Keratinocyte (primary cell): ENCODE results near the gene OR1E2. TPM values are rescaled to one million over a fixed set of nuclear protein-coding genes. Genes with fewer than 3 reads are reported as not detected.
"Not testable (repeated sequence)": the region's sequence is repeated elsewhere in the genome, so short reads cannot be mapped to it uniquely, and the experiment has no call there.

Source experiments
- DNase-seq: peaks from one replicate; pipeline ENCODE4 v3.0.0-alpha.2; 2011; ENCODE audit warnings: low read depth, missing footprints, low spot score
- FAIRE-seq: peaks from 2 replicates; lab custom pipeline; 2011; peaks lifted over from hg19 to GRCh38; lab: Jason Lieb, UNC
- H2AFZ ChIP-seq: 2 replicates; pipeline ENCODE4 v1.6.0; 2012; ENCODE audit warnings: low read length, control low read depth, inconsistent platforms; ENCODE audit not compliant: control insufficient read depth
- H3K27ac ChIP-seq: 2 replicates; pipeline ENCODE4 v1.5.1; 2011; ENCODE audit warnings: low read length; ENCODE audit not compliant: control insufficient read depth, insufficient read depth
- H3K27me3 ChIP-seq: 3 replicates; pipeline ENCODE4 v1.6.0; 2011; ENCODE audit warnings: low read length; ENCODE audit not compliant: control insufficient read depth, insufficient read depth; ENCODE audit errors: extremely low read depth
- H3K36me3 ChIP-seq, 2 experiments: 2 replicates in 1 of 2; 3 replicates in 1 of 2; pipeline ENCODE4 v1.5.1; 2011; ENCODE audit warnings: low read length in 2 of 2, mild to moderate bottlenecking in 1 of 2; ENCODE audit not compliant: control insufficient read depth in 2 of 2, insufficient read depth in 2 of 2; ENCODE audit errors: extremely low read depth in 1 of 2
- H3K4me1 ChIP-seq: 3 replicates; pipeline ENCODE4 v1.5.1; 2011; ENCODE audit warnings: low read length; ENCODE audit not compliant: control insufficient read depth, insufficient read depth; ENCODE audit errors: extremely low read depth
- H3K4me2 ChIP-seq: 3 replicates; pipeline ENCODE4 v1.6.0; 2011; ENCODE audit warnings: low read depth, low read length; ENCODE audit not compliant: control insufficient read depth, insufficient read depth; ENCODE audit errors: extremely low read depth
- H3K4me3 ChIP-seq, 3 experiments: fragments of 200-600 bp in 1 of 3; sonication (generic) in 1 of 3; 2 replicates in 2 of 3; 3 replicates in 1 of 3; pipeline ENCODE4 v1.5.1; 2011 to 2016; ENCODE audit warnings: low read length in 3 of 3, mild to moderate bottlenecking in 3 of 3, control low read depth in 2 of 3, inconsistent platforms in 1 of 3, low read depth in 1 of 3, mixed read lengths in 1 of 3, mixed run types in 1 of 3, moderate library complexity in 1 of 3; ENCODE audit not compliant: control insufficient read depth in 2 of 3, insufficient read depth in 2 of 3; ENCODE audit errors: extremely low read depth in 1 of 3
- H3K79me2 ChIP-seq: 2 replicates; pipeline ENCODE4 v1.6.0; 2012; ENCODE audit warnings: low read length; ENCODE audit not compliant: control insufficient read depth, insufficient read depth
- H3K9ac ChIP-seq: 3 replicates; pipeline ENCODE4 v1.6.0; 2011; ENCODE audit warnings: low read length; ENCODE audit not compliant: control insufficient read depth, insufficient read depth; ENCODE audit errors: extremely low read depth
- H3K9me1 ChIP-seq: 3 replicates; pipeline ENCODE4 v1.6.0; 2011; ENCODE audit warnings: low read length; ENCODE audit not compliant: control insufficient read depth, insufficient read depth; ENCODE audit errors: extremely low read depth
- H3K9me3 ChIP-seq: 2 replicates; pipeline ENCODE4 v1.5.1; 2012; ENCODE audit warnings: low read depth, low read length; ENCODE audit not compliant: control insufficient read depth
- H4K20me1 ChIP-seq: 3 replicates; pipeline ENCODE4 v1.6.0; 2011; ENCODE audit warnings: low read length; ENCODE audit not compliant: control insufficient read depth, insufficient read depth; ENCODE audit errors: extremely low read depth
- CTCF ChIP-seq, 3 experiments: IDR thresholded peaks in 1 of 3; conservative IDR thresholded peaks in 1 of 3; optimal IDR thresholded peaks in 1 of 3; 2 replicates in 2 of 3; 3 replicates in 1 of 3; pipeline versions ENCODE3 to v1.5.1; 2011; ENCODE audit warnings: low read length in 3 of 3, mild to moderate bottlenecking in 3 of 3, moderate library complexity in 2 of 3, control low read depth in 1 of 3, inconsistent platforms in 1 of 3; ENCODE audit not compliant: insufficient read depth in 2 of 3; ENCODE audit errors: extremely low read depth in 1 of 3
- EZH2 ChIP-seq: IDR thresholded peaks from one replicate; pipeline ENCODE4 v1.6.1; 2012; ENCODE audit warnings: inconsistent platforms, mild to moderate bottlenecking, low read length, moderate library complexity
- dilution Hi-C: fragments of 300-500 bp; cut with MboI; formaldehyde crosslinking; loops from one replicate; pipeline ENCODE4 v1.7.0; 2020; ENCODE audit warnings: low sequenced_read_pairs; ENCODE audit not compliant: extremely low pct_ligation_motif_present
- polyA plus RNA-seq, 5 experiments: library from polyadenylated mRNA; depleted of rRNA in 3 of 5; stranded (reverse) in 3 of 5; stranded (forward) in 1 of 5; unstranded in 1 of 5; fragments of >200 nt; gene quantifications; 1 replicate in 1 of 5; 2 replicates in 3 of 5; 3 replicates in 1 of 5; pipeline versions ENCODE4 v1.2.1 to v1.2.3, GENCODE V29; 2011 to 2012; ENCODE audit warnings: missing spikeins in 2 of 5, low read depth in 1 of 5, low replicate concordance in 1 of 5

OR1E2 gene
- polyA plus RNA-seq, 1 donor (not counting 4 experiments of a cell fraction or from before 2014, with no cell fraction given): not detected

- no peak within 1 kb of the TSS for H3K4me3 ChIP-seq
- H4K20me1 ChIP-seq: no peaks in the 10 kb centered on the region
- H3K4me2 ChIP-seq: no peak within 1 kb of the TSS
- H3K9ac ChIP-seq: no peak within 1 kb of the TSS
- no peaks in the 10 kb centered on the region for H3K79me2 ChIP-seq
- no peaks in the 10 kb centered on the region for H3K9me1 ChIP-seq
- H3K9me3 ChIP-seq: no peaks in the 10 kb centered on the region
- H3K27ac ChIP-seq: no peak within 1 kb of the TSS
- H3K4me1 ChIP-seq: no peaks in the 10 kb centered on the region
- no peaks in the 10 kb centered on the region for H3K27me3 ChIP-seq
- H2AFZ ChIP-seq: no peak within 1 kb of the TSS
- TF ChIP-seq CTCF (optimal IDR thresholded peaks at IDR 0.05 in 1 of 3, IDR thresholded peaks at IDR 0.05 in 1 of 3, conservative IDR thresholded peaks at IDR 0.05 in 1 of 3; ENCODE audit: extremely low read depth in 1 of 3, insufficient read depth in 2 of 3, low read length in 3 of 3) (no peak), EZH2 (no peak)
- FAIRE-seq (no peak), DNase-seq (no peak)
- no peaks in the 10 kb centered on the region for H3K36me3 ChIP-seq
- dilution Hi-C loops: no loop called here
Observed at GRCh38 chr17:3398310-3398709, 35.3 kb downstream of the OR1E2 start, which contains the start of gene OR1E1. OR1E1 (minus strand) TSS chr17:3398410; CDS start chr17:3398410, 0 bp downstream.

- H3K9me3 ChIP-seq, H2AFZ ChIP-seq, DNase-seq, H3K4me1 ChIP-seq, H3K9me1 ChIP-seq, H3K4me3 ChIP-seq, H3K36me3 ChIP-seq, H3K9ac ChIP-seq, H3K27me3 ChIP-seq, H3K27ac ChIP-seq, dilution Hi-C loops, H3K79me2 ChIP-seq, H3K4me2 ChIP-seq, H4K20me1 ChIP-seq: not testable (repeated sequence)
- FAIRE-seq: peak; percentile 53
Observed at GRCh38 chr17:3397801-3398200, 35.8 kb downstream of the OR1E2 start.

- dilution Hi-C loops: no loop called here
- TF ChIP-seq EZH2 (no peak), CTCF (optimal IDR thresholded peaks at IDR 0.05 in 1 of 3, IDR thresholded peaks at IDR 0.05 in 1 of 3, conservative IDR thresholded peaks at IDR 0.05 in 1 of 3; ENCODE audit: extremely low read depth in 1 of 3, insufficient read depth in 2 of 3, low read length in 3 of 3) (no peak)
- no peak overlapping the region for H3K27ac ChIP-seq
- H2AFZ ChIP-seq: no peak overlapping the region
- no peaks in the 10 kb centered on the region for H3K27me3 ChIP-seq
- H3K36me3 ChIP-seq: no peaks in the 10 kb centered on the region
- no peak overlapping the region for H3K4me2 ChIP-seq
- no peak overlapping the region for H3K4me3 ChIP-seq
- DNase-seq (no peak), FAIRE-seq (no peak)
- H3K9ac ChIP-seq: no peak overlapping the region
- no peaks in the 10 kb centered on the region for H3K79me2 ChIP-seq
- H3K9me1 ChIP-seq: no peaks in the 10 kb centered on the region
- no peaks in the 10 kb centered on the region for H3K4me1 ChIP-seq
- no peaks in the 10 kb centered on the region for H4K20me1 ChIP-seq
- no peaks in the 10 kb centered on the region for H3K9me3 ChIP-seq
Observed at GRCh38 chr17:3389791-3390190, 43.9 kb downstream of the OR1E2 start.
